Fibroblast of villous mesenchyme (primary cell): ENCODE data around the gene TWF2. TPM values are rescaled to one million over a fixed set of nuclear protein-coding genes. Genes with fewer than 3 reads are reported as not detected.
A peak's percentile ranks its signal among the peaks of the same experiment; 100 is the strongest.

ENCODE experiments used
- DNase-seq: peaks from one replicate; pipeline ENCODE4 v3.0.0-alpha.2; 2010; ENCODE audit warnings: low read depth
- H3K4me3 ChIP-seq: 2 replicates; pipeline ENCODE4 v1.5.1; 2011; ENCODE audit warnings: low read depth, mild to moderate bottlenecking, low read length
- CTCF ChIP-seq: IDR thresholded peaks from 2 replicates; pipeline ENCODE4 v1.5.1; 2012; ENCODE audit warnings: low read depth, mild to moderate bottlenecking, low read length; ENCODE audit not compliant: insufficient read depth
- small RNA-seq: library from RNA; depleted of rRNA; stranded (forward); fragments of <200 nt; gene quantifications from one replicate; pipeline ENCODE3, GENCODE V24; 2012
- total RNA-seq: library from RNA; depleted of rRNA; stranded (reverse); fragments of >200 nt; gene quantifications from 2 replicates; pipeline ENCODE4 v1.2.3, GENCODE V29; 2012

Gene TWF2
- total RNA-seq, 1 donor, result 75.6 TPM

DNA sequence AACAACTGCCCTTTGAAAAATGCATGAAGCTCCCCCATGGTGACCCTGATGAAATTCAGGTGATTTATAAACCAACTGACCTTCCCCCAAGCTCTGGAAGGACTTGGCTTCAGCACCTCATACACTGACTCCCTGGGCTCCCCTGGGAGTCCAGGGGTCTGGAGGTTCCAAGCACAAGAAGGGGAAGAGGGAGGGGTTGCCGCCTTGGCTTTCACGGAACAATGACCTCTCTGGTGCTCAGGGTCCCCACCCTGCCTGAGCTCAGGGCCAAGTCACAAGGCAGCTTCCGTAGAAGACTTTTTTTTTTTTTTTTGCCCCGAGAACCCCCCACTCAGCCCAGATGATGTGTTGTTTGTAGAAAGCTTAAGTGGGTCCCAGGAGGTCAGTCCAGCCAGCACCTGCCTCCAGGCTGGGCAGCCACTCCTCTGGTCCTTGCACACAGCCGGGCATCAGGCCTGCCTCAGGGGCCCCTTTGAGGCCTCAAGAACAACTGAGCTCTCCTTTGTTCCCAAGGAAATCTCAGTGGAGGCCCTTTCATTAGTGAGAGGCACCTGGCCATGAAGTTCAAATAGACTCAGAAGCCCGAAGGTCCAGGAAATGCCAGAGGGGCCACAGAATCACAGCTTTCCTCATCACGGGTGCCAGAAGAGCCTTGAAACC lies 55.0 kb downstream of the TWF2 start:
- DNase-seq, result no peak
- TF ChIP-seq CTCF, result no peak
- no peak overlapping the region for H3K4me3 ChIP-seq

DNA sequence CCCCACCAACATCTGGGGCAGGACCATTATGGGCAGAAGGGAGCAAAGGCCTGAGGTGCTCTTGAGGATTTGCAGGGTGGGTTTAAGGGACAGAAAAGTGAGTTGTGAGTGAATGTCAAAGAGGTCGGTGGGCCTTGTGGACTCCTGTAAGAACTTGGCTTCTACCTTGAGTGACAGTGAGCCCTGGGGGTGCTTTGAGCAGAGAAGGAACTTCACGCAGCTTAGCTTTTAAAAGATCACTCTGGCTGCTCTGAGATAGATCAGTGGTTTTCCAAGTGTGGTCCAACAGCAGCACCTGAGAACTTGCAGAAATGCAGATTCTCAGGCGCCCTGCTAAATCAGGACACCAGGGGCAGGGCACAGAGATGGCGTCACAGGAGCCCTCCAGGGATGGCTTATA lies 56.3 kb downstream of the TWF2 start:
- TF ChIP-seq CTCF, result no peak
- DNase-seq, result no peak
- no peak overlapping the region for H3K4me3 ChIP-seq

DNA sequence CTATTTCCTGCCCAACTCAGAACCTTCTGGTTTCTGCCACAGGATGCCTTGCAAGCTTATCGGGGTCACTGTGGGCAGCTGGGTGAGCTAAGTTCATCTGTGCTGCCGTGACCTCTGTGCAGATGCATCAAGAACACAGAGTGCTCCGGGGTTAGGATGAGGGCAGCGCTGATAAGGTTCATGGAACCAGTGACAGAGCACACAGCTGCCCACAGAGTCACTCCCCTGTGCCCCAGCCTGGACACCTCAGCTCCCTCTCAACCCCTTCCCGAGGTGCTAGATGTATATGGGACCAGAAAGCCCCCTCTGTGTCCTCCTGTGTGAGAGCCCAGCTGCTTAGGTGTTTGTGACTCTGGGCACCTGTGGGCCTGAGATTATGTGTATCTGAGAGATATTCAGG lies 56.8 kb downstream of the TWF2 start:
- no peak for DNase-seq
- H3K4me3 ChIP-seq, result no peak overlapping the region
- no peak for TF ChIP-seq CTCF

- peak; percentile 65 for DNase-seq
- H3K4me3 ChIP-seq, result no peak overlapping the region
- TF ChIP-seq CTCF, result no peak
Observed at GRCh38 chr3:52181543-52181942, 57.4 kb downstream of the TWF2 start.

Small RNA genes within 50 kb of the gene (small RNA-seq; reads per million reads assigned to genes)
- 2,019 reads per million, percentile 99 among the genes with 10 or more reads in this experiment for gene MIRLET7G

Other genes with a start within 250 kb of the TWF2 start
- gene RPL29, start 243.3 kb downstream of the TWF2 start, total RNA-seq, result 617 and 759 TPM in 2 replicates
- 20.9 and 21.2 TPM in 2 replicates for gene DUSP7, start 182.6 kb downstream of the TWF2 start, total RNA-seq
- 5.6 and 6.1 TPM in 2 replicates for gene POC1A, start 84.7 kb downstream of the TWF2 start, total RNA-seq
- gene ALAS1, start 41.0 kb downstream of the TWF2 start, total RNA-seq, result 42.5 and 52.2 TPM in 2 replicates
- gene TLR9, start 13.5 kb downstream of the TWF2 start, total RNA-seq, result not detected in 2 replicates
- gene PPM1M, start 6.6 kb upstream of the TWF2 start, total RNA-seq, result 19.0 and 20.3 TPM in 2 replicates
- gene WDR82, start 39.5 kb upstream of the TWF2 start, total RNA-seq, result 51.2 and 68.2 TPM in 2 replicates
- 6.9 and 13.5 TPM in 2 replicates for gene GLYCTK, start 48.7 kb upstream of the TWF2 start, total RNA-seq
- 4.7 and 4.8 TPM in 2 replicates for gene DNAH1, start 77.2 kb upstream of the TWF2 start, total RNA-seq
- gene BAP1, start 170.8 kb upstream of the TWF2 start, total RNA-seq, result 69.9 and 70.0 TPM in 2 replicates
- gene PHF7, start 171.5 kb upstream of the TWF2 start, total RNA-seq, result 3.5 and 6.1 TPM in 2 replicates
- 0.32 TPM in 1 of 2 replicates, not detected in the other for gene SEMA3G, start 205.9 kb upstream of the TWF2 start, total RNA-seq
- gene TNNC1, start 214.9 kb upstream of the TWF2 start, total RNA-seq, result 0.64 and 1.3 TPM in 2 replicates
- gene NISCH, start 216.4 kb upstream of the TWF2 start, total RNA-seq, result 75.7 and 82.5 TPM in 2 replicates